HEK293T (cell line): ENCODE results near the gene KL.

ENCODE experiments used
- ARNT ChIP-seq: fragments of 450-650 bp; IDR thresholded peaks from 2 replicates; pipeline ENCODE4 v1.6.1; 2017; ENCODE audit warnings: mild to moderate bottlenecking
- BHLHE40 ChIP-seq: fragments of 450-650 bp; IDR thresholded peaks from 2 replicates; pipeline ENCODE4 v1.6.1; 2016; ENCODE audit warnings: mild to moderate bottlenecking, moderate library complexity, borderline replicate concordance
- FOXA1 ChIP-seq: fragments of 450-650 bp; IDR thresholded peaks from 2 replicates; pipeline ENCODE4 v1.6.1; 2016; ENCODE audit warnings: mild to moderate bottlenecking
- FOXK2 ChIP-seq: fragments of 450-650 bp; IDR thresholded peaks from 2 replicates; pipeline ENCODE4 v1.6.1; 2016; ENCODE audit warnings: mild to moderate bottlenecking
- L3MBTL2 ChIP-seq: fragments of 450-650 bp; conservative IDR thresholded peaks from 2 replicates; pipeline ENCODE4 v1.6.1; 2016; ENCODE audit warnings: mild to moderate bottlenecking
- SP1 ChIP-seq: fragments of 450-650 bp; IDR thresholded peaks from 2 replicates; pipeline ENCODE4 v1.6.1; 2017
- SUZ12 ChIP-seq: fragments of 450-650 bp; IDR thresholded peaks from 2 replicates; pipeline ENCODE4 v1.6.1; 2016; ENCODE audit warnings: mild to moderate bottlenecking

DNA sequence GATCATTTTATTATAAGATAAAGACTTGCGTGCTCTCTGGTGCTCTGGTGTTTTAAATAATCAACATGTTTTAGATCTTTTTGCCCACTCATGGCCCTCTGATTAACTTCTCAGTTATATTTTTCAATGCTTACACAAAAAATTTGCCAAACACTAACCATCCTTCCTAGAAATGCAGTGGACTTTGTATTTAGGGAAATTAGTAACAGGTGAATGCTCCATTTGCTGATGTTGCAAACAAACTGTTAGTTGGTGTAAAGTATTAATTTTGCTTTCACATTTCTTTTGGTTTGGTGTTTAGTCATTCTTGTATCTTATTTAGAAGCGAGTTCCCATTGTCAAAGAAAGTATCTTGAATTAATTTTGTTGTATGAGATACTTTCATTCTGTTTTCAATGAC, 2.7 kb downstream of the KL start:
- TF ChIP-seq SP1 = no peak
- TF ChIP-seq FOXK2 = no peak
- no peak for TF ChIP-seq L3MBTL2
- TF ChIP-seq SUZ12 = no peak
- no peak for TF ChIP-seq BHLHE40
- no peak for TF ChIP-seq ARNT
- TF ChIP-seq FOXA1 = no peak
